GM12873 (cell line): ENCODE data around the gene TTC12.

Experiments
- TF ChIP-seq, protein P1 (sequence below): IDR thresholded peaks from 2 replicates; pipeline ENCODE4 v1.5.1; 2012; ENCODE audit warnings: low read depth, mild to moderate bottlenecking, moderate library complexity, low read length, control low read depth; ENCODE audit not compliant: insufficient read depth; ENCODE audit errors: missing control alignments

The TTC12 gene

DNA sequence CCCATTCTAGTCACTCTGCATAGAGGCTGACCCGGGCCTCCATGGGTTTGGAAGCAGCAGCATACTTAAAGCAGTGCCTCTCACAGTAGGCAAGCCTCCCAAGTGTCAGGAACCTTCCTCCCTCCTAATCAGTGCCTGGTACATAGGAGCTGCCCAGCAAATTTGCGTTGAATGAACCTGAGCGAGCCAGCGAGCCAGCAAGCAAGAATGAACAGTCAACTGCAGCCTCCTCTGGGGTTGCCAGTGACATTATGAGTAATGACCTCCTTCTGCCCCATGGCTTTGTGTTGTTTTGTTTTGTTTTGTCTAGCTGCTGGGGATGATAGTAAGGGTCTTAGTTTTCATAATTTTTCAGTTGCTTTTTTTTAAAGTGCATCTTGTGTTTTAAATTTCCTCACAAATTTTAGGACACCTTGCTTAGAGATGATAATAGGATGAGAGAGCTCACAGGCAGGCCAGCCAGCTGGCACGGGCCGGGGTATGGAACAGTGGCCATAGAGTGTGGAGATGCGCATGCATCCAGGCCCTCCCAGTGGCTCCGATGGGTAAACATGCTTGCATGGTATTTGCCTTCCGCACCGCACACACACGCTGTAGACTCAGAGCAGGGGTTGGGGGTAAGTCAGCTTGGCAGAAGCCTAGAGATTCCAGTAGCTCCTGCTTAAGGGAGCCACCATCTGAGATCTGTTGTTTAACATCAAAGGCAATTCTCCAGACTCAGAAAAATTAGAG, 36.1 kb downstream of the TTC12 start:
- TF ChIP-seq, protein P1, sequence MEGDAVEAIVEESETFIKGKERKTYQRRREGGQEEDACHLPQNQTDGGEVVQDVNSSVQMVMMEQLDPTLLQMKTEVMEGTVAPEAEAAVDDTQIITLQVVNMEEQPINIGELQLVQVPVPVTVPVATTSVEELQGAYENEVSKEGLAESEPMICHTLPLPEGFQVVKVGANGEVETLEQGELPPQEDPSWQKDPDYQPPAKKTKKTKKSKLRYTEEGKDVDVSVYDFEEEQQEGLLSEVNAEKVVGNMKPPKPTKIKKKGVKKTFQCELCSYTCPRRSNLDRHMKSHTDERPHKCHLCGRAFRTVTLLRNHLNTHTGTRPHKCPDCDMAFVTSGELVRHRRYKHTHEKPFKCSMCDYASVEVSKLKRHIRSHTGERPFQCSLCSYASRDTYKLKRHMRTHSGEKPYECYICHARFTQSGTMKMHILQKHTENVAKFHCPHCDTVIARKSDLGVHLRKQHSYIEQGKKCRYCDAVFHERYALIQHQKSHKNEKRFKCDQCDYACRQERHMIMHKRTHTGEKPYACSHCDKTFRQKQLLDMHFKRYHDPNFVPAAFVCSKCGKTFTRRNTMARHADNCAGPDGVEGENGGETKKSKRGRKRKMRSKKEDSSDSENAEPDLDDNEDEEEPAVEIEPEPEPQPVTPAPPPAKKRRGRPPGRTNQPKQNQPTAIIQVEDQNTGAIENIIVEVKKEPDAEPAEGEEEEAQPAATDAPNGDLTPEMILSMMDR: no peak

DNA sequence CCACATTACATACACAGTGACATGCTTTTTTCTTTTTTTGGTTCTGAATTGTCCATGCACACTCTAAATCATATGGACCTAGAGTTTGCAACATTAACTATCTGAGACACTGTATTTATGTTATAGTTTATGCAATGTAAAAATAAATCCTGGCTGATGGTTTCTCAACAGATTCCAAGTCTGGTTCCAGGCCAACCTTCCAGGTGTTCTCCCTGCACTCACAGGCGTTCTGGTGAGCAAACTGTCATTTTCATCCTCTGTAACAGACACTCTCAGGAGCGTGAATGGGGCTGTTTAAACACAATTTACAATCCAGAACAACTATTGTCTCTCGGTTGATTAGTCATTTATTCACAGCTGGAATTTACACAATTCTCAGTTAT, 36.7 kb downstream of the TTC12 start:
- TF ChIP-seq, protein P1: no peak

GRCh38 chr11:113351480-113351879, 37.1 kb downstream of the TTC12 start:
- TF ChIP-seq, protein P1: no peak

DNA sequence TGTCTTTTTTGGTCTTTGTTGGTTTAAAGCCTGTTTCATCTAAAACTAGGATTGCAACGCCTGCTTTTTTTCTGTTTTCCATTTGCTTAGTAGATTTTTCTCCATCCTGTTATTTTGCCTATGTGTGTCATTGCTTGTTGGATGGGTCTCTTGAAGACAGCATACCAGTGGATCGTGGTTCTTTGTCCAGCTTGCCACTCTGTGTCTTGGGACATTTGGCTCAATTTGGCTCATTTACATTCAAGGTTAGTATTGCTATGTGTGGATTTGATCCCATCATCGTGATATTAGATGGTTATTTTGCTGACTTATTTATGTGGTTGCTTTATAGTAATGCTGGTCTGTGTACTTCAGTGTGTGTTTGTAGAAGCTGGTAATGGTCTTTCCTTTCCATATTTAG, 41.8 kb downstream of the TTC12 start:
- TF ChIP-seq, protein P1: no peak

DNA sequence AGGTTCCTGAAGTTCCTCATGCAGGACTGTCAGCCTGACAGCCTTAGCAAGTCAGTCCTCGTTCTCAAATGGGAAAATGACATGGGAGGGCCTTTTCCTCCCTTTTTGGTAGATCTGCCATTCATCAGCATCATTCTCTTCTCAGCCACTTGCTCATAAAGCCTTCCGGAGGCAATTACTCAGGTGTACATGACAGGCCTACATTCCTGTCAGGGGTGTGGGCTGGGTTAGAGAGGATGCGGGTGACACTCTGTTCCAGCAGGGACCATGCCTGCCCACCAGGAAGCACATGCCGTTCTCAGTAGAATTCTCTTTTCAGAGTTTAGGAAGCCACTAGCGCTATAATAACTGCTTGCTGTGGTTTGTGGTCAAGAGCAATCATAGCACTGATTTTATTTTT, 49.0 kb downstream of the TTC12 start:
- TF ChIP-seq, protein P1: no peak

- TF ChIP-seq, protein P1: no peak
Observed at GRCh38 chr11:113363996-113364641, 49.7 kb downstream of the TTC12 start.

- TF ChIP-seq, protein P1: no peak
Observed at GRCh38 chr11:113365895-113366294, 51.5 kb downstream of the TTC12 start.
